Pulmonary artery endothelial cell (primary cell): ENCODE data around the gene SCAPER. TPM values are rescaled to one million over a fixed set of nuclear protein-coding genes. Genes with fewer than 3 reads are reported as not detected.
"Not testable (repeated sequence)": the region's sequence is repeated elsewhere in the genome, so short reads cannot be mapped to it uniquely, and the experiment has no call there.

ENCODE experiments used
- DNase-seq: peaks from one replicate; pipeline ENCODE4 v3.0.0-alpha.2; 2011; ENCODE audit warnings: low read depth, low spot score
- total RNA-seq: library from RNA; depleted of rRNA; stranded (reverse); fragments of >200 nt; gene quantifications from 2 replicates; pipeline ENCODE4 v1.2.3, GENCODE V29; 2014

The SCAPER gene
- total RNA-seq, 1 donor from 2014 or later = 5.9 TPM

DNA sequence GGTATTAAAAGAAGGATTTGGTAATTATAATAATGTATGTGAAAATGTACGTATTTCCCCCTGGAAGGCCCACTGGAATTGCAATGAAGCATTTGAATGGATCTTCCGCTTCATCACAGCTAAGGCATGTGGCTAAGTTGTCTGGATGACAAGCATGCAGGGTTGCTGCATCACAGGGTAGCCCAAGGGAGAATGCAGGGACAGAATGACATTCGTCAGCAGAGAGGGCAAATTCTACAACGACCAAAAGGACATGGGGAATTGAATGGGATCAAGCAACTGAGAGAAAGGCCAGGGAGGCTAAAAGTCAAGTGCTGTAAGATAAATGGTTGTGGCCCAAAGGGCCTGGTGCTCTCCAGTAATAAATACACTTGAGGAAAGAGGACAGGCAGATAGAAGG lies 473.2 kb downstream of the SCAPER start:
- DNase-seq = no peak

DNA sequence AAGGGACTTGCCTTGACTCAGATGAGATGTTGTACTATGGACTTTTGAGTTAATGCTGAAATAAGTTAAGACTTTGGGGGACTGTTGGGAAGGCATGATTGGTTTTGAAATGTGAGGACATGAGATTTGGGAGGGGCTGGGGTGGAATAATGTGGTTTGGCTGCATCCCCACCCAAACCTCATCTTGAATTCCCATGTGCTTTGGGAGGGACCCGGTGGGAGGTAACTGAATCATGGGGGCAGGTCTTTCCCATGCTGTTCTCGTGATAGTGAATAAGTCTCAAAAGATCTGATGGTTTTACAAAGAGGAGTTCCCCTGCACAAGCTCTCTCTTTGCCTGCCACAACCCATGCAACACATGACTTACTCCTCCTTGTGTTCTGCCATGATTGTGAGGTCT lies 474.4 kb downstream of the SCAPER start:
- DNase-seq = not testable (repeated sequence)

DNA sequence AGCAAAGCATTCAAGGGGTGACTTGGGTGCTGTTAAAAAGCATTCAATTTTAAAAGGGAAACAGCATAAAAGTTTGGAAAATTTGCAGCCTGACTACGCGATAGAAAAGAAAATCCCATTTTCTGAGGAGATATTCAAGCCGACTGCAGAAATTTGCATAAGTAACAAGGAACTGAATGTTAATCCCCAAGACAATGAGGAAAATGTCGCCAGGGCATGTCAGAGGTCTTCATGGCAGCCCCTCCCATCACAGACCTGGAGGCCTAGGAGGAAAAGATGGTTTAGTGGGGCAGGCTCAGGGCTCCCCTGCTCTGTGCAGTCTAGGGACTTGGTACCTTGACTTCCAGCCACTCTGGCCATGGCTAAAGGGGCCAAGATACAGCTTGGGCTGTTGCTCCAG lies 475.5 kb downstream of the SCAPER start:
- DNase-seq = no peak

DNA sequence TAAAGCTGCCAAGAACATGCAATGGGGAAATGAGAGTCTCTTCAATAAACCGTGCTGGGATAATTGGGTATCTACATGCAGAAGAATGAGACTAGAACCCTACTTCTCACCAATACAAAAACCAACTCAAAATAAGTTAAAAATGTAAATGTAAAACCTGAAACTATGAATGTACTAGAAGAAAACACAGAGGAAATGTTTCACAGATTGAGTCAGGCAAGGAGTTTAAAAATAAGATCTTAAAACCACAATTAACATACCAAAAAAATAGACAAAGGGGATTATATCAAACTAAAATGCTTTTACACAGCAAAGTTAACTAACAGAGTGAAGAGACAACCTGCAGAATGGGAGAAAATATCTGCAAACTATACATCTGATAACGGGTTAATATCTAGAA lies 478.2 kb downstream of the SCAPER start:
- DNase-seq = no peak

DNA sequence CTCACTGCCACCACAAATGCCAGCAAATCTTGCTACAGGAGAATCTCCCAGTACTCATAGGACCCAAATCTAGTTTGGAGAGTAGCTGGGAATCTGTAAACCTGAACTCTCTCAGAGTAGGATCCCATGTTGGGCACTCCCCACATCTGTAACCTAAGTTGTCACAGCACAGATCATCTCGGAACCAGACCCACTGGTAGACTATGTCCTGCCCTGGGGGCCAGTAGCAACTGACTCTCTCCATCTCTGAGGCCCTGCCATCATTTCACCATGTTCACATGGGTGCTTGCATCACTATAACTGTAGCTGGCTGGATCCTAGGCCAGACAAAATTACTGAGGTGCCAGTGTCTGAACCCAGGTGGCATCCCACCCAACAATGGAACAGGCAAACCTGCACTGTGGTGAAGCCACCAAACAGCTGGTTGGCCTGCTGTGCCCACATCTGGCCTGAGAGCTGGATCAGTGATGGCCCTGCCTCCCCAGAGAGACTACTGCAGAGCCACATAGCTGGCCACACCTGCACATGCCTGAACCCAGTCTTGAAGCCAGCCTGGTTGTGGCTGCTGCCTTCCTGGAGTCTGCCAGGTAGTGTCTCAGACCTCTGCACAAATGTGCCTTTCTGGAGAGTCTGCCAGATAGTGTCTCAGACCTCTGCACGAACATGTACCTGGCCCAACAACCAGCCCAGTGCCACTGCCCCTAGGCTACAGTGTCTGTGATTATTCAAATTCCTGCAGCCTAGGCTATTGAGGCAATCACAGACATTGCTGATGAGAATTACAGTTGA lies 486.6 kb downstream of the SCAPER start:
- no peak for DNase-seq

DNA sequence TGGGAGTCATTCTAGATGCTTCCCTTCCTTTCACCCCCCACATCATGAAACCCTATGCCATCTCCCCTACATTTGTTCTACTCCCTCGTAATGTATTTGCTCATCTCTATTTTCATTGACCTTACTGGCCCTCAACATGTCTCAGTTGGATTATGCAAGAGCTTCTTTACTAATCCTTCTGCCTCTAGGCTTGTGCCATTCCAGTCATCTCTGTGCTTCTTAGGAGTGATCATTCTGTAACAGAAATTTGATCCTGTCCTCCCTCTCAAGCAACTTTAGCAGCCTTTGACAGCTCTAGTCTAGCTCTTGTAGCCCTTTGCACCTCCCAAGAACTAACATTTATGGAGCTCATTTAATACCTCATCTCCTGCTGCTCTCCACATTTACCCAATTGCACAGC lies 503.9 kb downstream of the SCAPER start:
- DNase-seq = no peak

DNA sequence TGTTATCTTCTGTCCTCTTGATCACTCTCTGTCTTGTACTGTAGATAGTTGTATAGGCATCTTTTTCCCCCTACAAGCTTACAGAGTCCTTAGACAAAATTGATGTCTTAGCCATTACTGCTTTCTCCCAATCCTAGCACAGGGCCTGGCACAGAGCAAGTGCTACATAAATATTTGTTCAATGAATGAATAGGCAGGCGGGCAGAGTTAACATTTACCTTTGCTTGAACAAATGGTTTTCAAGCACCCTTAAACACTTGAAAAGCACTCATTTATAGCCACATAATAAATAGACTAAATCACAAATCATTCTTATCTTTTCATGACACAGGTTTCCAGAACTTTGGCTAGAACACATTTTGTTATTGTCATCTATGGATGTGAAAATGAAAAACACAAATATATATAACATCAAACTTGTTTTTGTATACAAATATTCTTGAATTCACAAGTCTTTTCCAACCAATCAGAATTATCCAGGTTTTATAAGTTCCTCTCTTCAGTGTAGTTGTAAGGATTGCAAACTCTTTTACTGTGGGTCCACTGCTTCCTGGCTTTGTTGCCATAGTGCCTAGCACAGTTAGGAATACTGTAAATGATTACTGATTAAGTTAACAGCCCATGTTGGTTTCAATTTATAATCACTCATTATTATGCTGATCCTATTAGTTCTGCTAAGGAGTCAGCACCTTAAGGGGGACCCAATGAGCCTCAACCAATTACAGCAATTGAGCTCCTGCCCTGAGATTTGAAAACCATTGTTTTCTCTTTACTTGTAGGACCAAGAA lies 506.6 kb downstream of the SCAPER start:
- DNase-seq = no peak

DNA sequence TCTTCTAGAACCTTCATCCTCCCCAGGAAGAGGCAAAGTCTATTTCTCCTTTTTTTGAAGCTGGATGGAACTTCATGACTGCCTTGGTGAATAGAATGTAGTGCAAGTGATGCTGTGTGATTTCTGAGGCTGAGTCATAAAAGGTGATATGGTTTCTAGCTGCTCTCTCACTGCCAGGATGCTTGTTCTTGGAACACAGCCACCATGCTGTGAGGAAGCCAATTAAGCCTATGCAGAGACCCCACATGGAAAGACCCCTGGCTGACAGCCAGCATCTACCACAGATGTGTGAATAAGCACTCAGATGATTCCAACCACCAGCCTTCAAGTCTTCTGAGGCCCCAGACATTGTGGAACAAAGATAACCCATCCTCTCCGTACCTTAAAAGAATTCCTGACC lies 511.5 kb downstream of the SCAPER start:
- no peak for DNase-seq

DNA sequence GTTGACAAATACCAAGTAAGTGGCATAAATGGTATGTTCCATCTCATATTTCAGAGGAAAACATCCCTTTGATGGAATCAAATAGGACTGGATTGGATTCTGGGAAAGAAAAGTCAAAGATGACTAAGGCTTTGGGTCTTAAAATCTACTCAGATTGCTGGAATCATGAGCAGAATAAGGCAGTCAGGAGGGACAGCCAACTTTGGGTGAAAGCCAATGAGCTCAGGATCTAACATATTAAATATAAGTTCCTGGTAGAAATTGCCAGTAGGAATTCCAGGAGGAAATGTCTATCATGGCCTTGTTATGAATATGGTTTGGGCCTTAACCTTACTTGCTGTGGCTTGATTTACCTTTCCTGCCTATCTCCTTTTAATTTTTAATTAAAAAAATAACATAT lies 513.3 kb downstream of the SCAPER start:
- DNase-seq = no peak

DNA sequence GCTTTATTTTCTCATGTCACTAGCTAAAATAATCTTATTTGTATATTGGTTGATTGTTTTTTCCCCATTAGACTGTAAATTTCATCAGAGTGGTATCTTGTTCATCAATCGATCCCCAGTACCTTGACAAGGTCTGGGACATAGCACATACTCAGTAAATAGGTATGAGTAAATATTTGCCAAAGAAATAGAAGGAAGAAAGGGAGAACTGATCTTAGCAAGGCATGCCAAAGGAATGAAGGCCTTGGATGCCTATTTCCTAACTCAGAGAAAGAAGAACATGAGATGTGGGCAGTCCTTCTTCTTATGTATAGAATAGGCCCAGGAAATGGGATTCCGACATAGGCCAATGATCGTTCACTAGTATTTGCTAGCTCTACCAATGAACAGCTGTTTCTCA lies 513.8 kb downstream of the SCAPER start:
- DNase-seq = no peak

DNA sequence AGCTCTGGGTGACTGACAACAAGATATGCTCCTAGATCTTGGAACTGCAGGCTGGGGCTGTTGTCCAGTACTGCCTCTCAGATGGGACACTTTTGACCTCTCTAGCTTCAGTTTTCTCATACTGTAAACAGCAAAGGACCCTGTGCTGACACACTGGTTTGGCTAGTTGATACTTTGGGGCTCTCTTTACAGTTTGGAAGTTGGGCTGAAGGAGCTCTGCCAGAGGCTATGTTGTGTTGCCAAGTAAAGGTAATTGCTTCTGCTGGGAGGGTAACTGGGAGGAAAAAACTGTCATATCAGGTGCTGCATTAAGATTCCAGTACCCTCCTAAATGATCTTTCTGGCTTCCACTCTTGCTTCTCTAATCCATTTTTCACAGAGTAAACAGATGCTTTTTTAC lies 514.6 kb downstream of the SCAPER start:
- DNase-seq = no peak

DNA sequence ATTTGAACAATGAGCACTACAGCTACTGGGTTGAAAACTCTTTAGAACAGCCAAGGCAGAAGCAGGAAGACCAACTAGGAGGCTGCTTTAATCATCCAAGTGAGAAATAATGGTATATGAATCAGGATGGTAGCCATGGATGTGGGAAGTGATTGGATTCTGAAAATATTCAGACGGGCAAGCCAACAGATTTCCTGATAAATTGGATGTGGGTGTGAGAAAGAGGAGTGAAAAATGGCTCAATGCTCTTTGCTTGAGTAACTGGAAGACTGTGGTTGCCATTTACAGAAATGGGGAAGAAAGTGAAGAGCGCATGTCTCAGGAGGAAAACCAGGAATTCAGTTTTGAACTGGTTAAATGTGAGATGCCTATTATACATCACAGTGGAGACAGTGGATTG lies 518.2 kb downstream of the SCAPER start:
- DNase-seq = no peak

DNA sequence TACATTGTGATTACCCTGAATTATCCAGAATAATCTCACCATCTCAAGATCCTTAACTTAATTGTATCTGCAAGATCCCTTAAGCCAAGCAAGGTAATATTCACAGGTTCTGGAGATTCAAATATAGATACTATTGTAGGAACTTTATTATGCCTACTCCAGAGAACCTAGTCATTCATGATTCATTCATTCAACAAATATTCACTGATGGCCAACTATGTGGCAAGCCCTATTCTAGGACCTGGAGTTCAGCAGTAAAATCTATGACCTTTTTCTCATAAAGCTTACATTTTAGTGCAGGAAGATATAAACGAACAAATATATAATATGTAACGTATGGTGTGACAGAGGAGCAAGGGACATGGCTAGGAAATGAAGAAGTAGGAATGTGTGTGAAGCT lies 519.0 kb downstream of the SCAPER start:
- DNase-seq = no peak

DNA sequence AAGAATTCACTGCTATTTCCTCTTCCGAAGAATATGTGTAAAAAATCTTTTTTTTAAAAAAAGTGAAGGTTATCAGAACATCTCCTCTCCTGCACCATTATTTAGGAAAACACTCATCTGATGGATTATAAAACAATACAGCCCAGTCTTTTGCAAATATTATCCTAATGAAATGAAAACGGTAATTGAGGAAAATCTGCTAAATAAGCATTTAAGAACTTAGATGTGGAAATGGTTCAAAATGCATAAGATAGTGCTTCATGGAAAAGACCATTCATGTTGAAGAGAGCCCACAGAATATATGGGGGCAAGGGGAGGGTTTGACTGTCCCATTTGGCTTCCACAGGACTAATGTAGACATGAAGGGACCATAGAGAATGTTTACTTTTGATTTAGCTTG lies 520.7 kb downstream of the SCAPER start:
- no peak for DNase-seq

DNA sequence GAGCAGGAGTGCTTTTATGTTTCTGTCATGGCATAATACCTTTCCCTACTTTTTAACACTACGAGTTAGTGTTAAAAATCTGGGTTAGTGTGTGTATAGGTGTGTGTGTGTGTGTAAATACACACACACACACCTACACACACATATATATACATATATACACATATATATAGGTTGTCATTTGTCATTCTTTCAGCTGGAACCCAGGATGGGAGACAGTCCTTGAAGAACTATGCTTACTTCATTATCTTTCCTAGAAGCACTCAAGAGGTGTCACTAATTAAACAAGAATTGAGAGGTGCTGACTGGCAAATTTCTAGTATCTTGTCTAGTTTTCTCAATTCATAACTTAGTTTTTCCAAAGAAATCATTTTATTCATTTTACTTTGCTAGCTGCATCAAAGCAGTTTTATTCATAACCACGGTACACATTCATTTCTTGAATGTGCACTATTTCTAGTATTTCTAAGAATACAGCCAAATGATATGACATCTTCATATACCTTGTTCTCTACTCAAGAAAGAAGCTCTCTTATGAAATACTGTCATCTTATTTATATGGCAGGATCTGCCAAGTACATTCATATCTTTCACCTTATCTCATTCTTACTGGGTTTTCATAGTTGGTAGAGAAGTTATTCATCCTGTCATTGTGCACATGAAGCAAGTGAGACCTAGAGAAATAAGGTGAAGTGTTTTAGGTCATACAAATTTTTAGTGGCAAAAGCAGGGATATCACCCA lies 522.0 kb downstream of the SCAPER start:
- DNase-seq = no peak

DNA sequence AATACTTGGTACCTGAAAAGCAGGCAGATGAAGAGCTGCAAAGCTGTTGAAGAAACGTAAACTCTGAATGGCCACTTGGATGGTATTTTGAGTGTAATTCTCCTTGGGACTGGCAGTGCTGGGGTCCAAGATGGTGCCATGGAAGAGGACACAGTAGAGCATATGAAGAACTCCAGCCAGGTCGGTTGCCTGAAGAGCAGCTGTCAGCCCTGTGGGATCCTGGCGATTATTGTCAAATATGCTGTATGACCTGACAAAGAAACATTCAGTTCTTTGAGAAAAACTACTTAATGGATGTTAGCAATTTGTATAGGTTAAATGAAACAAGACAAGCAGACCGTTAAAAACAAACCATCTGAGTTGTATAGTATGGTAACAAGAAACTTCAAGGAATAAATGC lies 523.8 kb downstream of the SCAPER start:
- no peak for DNase-seq

DNA sequence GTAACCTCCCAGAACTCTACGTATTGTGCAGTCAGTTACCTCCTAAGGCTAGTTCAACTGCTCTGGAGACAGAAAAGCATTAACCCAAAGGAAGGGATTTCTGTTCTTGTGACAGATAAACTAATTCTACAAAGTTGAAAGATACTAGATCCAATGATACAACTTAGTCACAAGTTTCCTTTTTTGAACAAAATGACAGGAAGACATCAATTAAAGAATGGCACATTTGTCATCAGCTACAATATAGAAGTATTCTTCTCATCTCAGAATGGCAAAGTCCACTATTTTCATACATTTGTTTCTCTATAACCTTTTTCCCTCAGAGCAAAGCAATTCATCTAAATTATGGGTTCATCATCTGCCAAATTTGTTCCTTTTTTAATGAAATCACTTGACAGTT lies 524.9 kb downstream of the SCAPER start:
- peak; percentile 4 for DNase-seq

DNA sequence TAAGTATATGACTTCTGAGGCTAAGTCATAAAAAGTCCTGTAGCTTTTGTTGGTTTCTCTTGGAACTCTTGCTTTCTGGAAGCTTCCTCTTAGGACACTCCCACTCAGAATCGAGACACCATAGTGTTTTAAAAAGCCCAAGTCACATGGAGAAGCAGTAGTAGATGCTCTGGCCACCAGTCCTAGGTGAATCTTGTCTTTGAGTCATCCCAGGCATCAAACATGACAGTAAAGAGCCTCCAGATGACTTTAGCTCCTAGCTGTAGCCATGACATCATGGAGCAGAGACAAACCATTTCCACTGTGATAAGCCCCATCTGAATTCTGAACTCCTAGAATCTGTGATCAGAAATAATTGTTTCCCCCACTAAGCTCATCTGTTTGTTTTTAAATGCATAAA lies 526.4 kb downstream of the SCAPER start:
- DNase-seq = no peak

DNA sequence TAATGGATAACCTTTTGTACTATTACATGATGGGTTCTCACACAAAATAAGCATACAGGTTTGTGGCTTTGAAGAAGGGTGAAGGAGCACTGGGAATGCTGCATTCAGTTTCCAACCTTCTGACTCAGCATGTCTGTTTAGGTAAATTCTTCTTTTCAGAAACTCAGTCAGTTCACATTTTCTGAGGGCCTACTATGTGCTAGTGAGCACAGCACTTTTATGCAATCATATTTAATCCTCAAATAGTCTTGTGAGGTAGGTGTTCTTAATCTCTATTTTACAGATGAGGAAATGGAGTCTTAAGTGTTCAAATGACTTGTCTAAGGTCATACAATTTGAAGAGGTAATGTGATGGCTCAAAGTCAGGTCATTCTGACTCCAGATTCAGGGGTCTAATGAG lies 527.4 kb downstream of the SCAPER start:
- no peak for DNase-seq

DNA sequence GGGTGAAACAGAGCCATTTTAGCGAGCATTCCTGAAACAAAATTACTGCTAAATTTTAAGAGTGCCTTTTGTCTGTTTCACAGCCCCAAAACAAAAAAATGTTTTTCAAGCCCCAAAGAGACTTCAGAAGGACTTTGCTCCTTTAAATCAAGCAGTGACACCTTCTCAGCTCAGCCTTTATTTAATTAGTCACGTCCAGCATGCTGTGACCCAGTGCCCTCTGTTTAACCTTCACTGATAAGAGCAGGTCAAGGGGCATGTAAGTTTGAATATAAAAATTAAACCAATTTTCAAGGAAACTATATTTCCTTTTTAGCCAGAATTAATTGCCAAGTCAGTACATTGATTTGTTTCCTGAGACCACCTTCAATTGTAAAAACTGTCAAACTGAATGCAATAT lies 527.9 kb downstream of the SCAPER start:
- no peak for DNase-seq

DNA sequence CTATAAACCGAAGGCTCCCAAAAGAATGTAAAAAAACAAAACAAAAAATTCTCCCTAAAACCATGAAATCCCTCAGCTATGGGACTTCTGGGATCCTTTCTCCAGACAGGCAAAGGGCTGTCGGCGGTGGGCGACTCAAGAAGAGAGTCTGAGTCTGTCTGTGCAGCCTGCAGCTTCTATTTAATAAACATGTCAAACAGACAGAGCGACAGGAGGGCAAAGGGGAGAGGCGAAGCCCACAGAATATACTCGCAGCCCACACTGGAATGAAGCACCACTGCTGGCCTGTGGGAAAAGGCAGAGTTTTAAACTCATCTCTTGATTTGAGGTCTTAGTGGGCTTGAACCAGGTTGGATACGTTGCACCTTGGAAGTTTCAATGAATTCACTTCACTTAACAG lies 528.3 kb downstream of the SCAPER start:
- no peak for DNase-seq

DNA sequence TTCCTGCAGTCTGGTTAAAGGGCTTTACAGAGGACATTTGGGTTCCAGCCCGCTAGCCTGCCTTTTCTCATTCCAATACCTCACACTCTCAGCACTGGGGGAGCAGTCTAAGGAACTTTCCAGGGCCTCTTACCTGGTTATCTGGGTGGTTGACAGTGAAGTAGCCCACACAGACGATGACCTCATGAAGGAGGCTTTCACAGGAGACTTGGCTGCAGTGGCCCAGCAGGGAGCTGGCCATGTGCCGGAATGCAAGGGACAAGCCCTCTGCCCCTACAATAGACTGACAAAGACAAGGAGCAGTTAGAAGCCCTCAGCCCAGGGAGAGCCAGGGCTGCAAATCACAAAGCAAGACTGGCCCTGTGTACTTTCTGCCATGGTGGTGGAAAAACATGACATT lies 529.1 kb downstream of the SCAPER start:
- no peak for DNase-seq
